Calu3 (cell line): ENCODE measurements around the gene NMBR. TPM values are rescaled to one million over a fixed set of nuclear protein-coding genes. Genes with fewer than 3 reads are reported as not detected.
"Not testable (repeated sequence)": the region's sequence is repeated elsewhere in the genome, so short reads cannot be mapped to it uniquely, and the experiment has no call there.

ENCODE experiments used
- BruUV-seq: library from RNA; stranded (reverse); fragments of 400-500 nt; replicated peaks from 2 replicates; lab custom pipeline; 2021; lab: Mats Ljungman, UMichigan
- CTCF ChIA-PET: fragments of 300-600 bp; sonication (Branson Sonifier 250); formaldehyde crosslinking; loops from one replicate; lab custom pipeline; 2022; ENCODE audit warnings: antibody characterized with exemption; lab: Charles Lee
- DNase-seq: peaks from one replicate; pipeline ENCODE4 v3.0.0; 2022
- H3K27ac Mint-ChIP-seq: one replicate; pipeline ENCODE4 v1.8.0; 2022; ENCODE audit warnings: mixed read lengths; ENCODE audit not compliant: unreplicated experiment
- H3K27me3 Mint-ChIP-seq: one replicate; pipeline ENCODE4 v1.8.0; 2022; ENCODE audit warnings: mixed read lengths; ENCODE audit not compliant: unreplicated experiment
- H3K36me3 Mint-ChIP-seq: one replicate; pipeline ENCODE4 v1.8.0; 2022; ENCODE audit warnings: mild to moderate bottlenecking, moderate library complexity, mixed read lengths; ENCODE audit not compliant: insufficient read depth, unreplicated experiment
- H3K4me1 Mint-ChIP-seq: one replicate; pipeline ENCODE4 v1.8.0; 2022; ENCODE audit warnings: mild to moderate bottlenecking, low read depth, mixed read lengths; ENCODE audit not compliant: unreplicated experiment
- H3K4me3 Mint-ChIP-seq: one replicate; pipeline ENCODE4 v1.8.0; 2022; ENCODE audit warnings: mild to moderate bottlenecking, low read depth, moderate library complexity, mixed read lengths; ENCODE audit not compliant: unreplicated experiment
- H3K9me3 Mint-ChIP-seq: one replicate; pipeline ENCODE4 v1.8.0; 2022; ENCODE audit warnings: low read depth, mixed read lengths; ENCODE audit not compliant: unreplicated experiment
- intact Hi-C: fragments of 100-400 bp; cut with micrococcal nuclease; formaldehyde crosslinking; loops from one replicate; pipeline ENCODE4 v1.10.0; 2022; ENCODE audit not compliant: unreplicated experiment
- total RNA-seq: library from RNA; stranded (reverse); gene quantifications from 2 replicates; pipeline ENCODE4 v1.2.3, GENCODE V29; 2022
- TF ChIP-seq, protein P1 (sequence below): fragments of 200-600 bp; IDR thresholded peaks from one replicate; pipeline ENCODE4 v1.8.0; 2022; ENCODE audit warnings: antibody characterized with exemption; ENCODE audit not compliant: unreplicated experiment

The NMBR gene
- total RNA-seq, 1 experiment from 2014 or later: not detected

DNA sequence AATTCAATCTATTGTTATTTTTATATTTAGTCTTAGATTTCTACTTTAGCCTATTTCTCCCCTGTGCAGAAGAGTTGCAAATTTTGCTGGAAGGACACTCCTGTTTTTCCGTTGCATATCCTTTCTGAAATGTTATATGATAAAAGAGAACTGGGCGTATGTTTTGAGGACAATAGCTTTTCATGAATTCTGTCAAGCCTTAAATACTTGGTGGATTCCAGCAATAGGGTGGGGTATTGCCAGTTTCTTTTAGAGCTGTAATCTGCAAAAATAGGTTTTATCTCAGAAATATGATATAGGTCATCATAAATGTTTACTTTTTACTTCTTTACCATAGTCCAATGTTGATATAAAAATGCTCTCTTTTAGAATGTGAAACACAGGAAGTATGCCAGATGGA, 42.1 kb upstream of the NMBR start:
- BruUV-seq: no TSS peak
- peaks cover 13% of the 10 kb centered on the region for H3K4me1 Mint-ChIP-seq
- no peaks in the 10 kb centered on the region for H3K36me3 Mint-ChIP-seq
- no peak for DNase-seq
- no peaks in the 10 kb centered on the region for H3K27me3 Mint-ChIP-seq
- intact Hi-C loops: no loop called here
- CTCF ChIA-PET: interaction anchor here (1.3 kb wide), 1 partner anchor 34 kb away, joined by 6 read pairs; no protein-coding TSS in a partner anchor
- TF ChIP-seq, protein P1, sequence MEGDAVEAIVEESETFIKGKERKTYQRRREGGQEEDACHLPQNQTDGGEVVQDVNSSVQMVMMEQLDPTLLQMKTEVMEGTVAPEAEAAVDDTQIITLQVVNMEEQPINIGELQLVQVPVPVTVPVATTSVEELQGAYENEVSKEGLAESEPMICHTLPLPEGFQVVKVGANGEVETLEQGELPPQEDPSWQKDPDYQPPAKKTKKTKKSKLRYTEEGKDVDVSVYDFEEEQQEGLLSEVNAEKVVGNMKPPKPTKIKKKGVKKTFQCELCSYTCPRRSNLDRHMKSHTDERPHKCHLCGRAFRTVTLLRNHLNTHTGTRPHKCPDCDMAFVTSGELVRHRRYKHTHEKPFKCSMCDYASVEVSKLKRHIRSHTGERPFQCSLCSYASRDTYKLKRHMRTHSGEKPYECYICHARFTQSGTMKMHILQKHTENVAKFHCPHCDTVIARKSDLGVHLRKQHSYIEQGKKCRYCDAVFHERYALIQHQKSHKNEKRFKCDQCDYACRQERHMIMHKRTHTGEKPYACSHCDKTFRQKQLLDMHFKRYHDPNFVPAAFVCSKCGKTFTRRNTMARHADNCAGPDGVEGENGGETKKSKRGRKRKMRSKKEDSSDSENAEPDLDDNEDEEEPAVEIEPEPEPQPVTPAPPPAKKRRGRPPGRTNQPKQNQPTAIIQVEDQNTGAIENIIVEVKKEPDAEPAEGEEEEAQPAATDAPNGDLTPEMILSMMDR: no peak
- no peak overlapping the region for H3K4me3 Mint-ChIP-seq
- H3K27ac Mint-ChIP-seq: no peak overlapping the region
- H3K9me3 Mint-ChIP-seq: no peaks in the 10 kb centered on the region

DNA sequence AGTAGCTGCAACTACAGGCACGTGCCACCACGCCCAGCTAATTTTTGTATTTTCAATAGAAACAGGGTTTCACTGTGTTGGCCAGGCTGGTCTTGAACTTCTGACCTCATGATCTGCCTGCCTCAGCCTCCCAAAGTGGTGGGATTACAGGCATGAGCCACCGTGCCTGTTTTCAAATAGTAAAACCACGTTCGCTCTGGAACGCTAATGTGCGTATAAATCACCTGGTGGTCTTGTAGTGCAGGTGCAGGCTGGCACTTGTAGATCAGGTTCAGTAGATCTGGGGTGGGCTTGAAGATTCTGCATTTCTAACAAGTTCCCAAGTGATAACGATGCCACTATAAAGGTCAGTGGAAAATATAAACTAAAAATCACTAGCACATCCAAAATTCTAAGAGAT, 41.4 kb upstream of the NMBR start:
- intact Hi-C loops, H3K36me3 Mint-ChIP-seq, H3K27ac Mint-ChIP-seq, H3K9me3 Mint-ChIP-seq, BruUV-seq, H3K27me3 Mint-ChIP-seq, H3K4me3 Mint-ChIP-seq, DNase-seq: not testable (repeated sequence)
- TF ChIP-seq, protein P1: peak; percentile 42
- CTCF ChIA-PET: interaction anchor here (1.3 kb wide), 1 partner anchor 33 kb away, joined by 6 read pairs; no protein-coding TSS in a partner anchor
- peaks cover 13% of the 10 kb centered on the region for H3K4me1 Mint-ChIP-seq

- intact Hi-C loops: no loop called here
- Mint-ChIP-seq H3K9me3 (no peaks in the 10 kb centered on the region), H3K4me1 (peaks cover 13% of the 10 kb centered on the region), H3K36me3 (no peaks in the 10 kb centered on the region), H3K27ac (no peak overlapping the region), H3K4me3 (no peak overlapping the region), H3K27me3 (no peaks in the 10 kb centered on the region)
- CTCF ChIA-PET: no interaction called here
- TF ChIP-seq, protein P1: no peak
- DNase-seq: no peak
- BruUV-seq: no TSS peak
Measured at GRCh38 chr6:142187209-142187608, 40.3 kb upstream of the NMBR start.

- Mint-ChIP-seq H3K27me3 (no peaks in the 10 kb centered on the region), H3K4me3 (no peak overlapping the region), H3K4me1 (peaks cover 13% of the 10 kb centered on the region), H3K36me3 (no peaks in the 10 kb centered on the region), H3K9me3 (no peaks in the 10 kb centered on the region), H3K27ac (peak overlapping the region; percentile 5)
- CTCF ChIA-PET: no interaction called here
- TF ChIP-seq, protein P1: no peak
- intact Hi-C loops: no loop called here
- DNase-seq: no peak
- BruUV-seq: no TSS peak
Measured at GRCh38 chr6:142185641-142186040, 38.7 kb upstream of the NMBR start.
